ENCODE measurements around the gene CNGA3.
A peak's percentile ranks its signal among the peaks of the same experiment; 100 is the strongest.

Gene CNGA3

GRCh38 chr2:98441706-98442450 lies 95.6 kb downstream of the CNGA3 start:
- no peak for DNase-seq (ENCODE audit: low read depth in 2 of 2)

- DNase-seq (ENCODE audit: low read depth in 2 of 2) = no peak
Observed at GRCh38 chr2:98442488-98442887, 96.2 kb downstream of the CNGA3 start.

GRCh38 chr2:98444436-98445176 lies 98.3 kb downstream of the CNGA3 start, which contains the start of gene INPP4A:
Gene INPP4A (plus strand): TSS chr2:98444858. CDS start chr2:98520049, 75,191 bp downstream.
- DNase-seq (ENCODE audit: low read depth in 2 of 2) = peak; percentile 63 to 73

GRCh38 chr2:98445177-98445682 lies 99.0 kb downstream of the CNGA3 start:
- no peak for DNase-seq (ENCODE audit: low read depth in 2 of 2)

GRCh38 chr2:98445683-98446581 lies 99.7 kb downstream of the CNGA3 start:
- no peak for DNase-seq (ENCODE audit: low read depth in 2 of 2)

- DNase-seq (ENCODE audit: low read depth in 2 of 2) = no peak
Observed at GRCh38 chr2:98446850-98447249, 100.6 kb downstream of the CNGA3 start.

All from stimulated activated CD4-positive, alpha-beta T cell treated with anti-CD3 and anti-CD28 coated beads, Interleukin-1b, Interleukin-23, amount 100 ng/mL, for 1 hour (primary cell).